Osteoblast (primary cell): ENCODE measurements around the gene CCDC30. TPM values are rescaled to one million over a fixed set of nuclear protein-coding genes. Genes with fewer than 3 reads are reported as not detected.

Source experiments
- DNase-seq: peaks from one replicate; pipeline ENCODE4 v3.0.0; 2011; ENCODE audit warnings: low spot score, mixed read lengths; ENCODE audit not compliant: insufficient read length; ENCODE audit errors: missing footprints
- H2AFZ ChIP-seq: 2 replicates; pipeline ENCODE4 v1.6.0; 2011; ENCODE audit warnings: mild to moderate bottlenecking, low read length
- H3K27ac ChIP-seq: 2 replicates; pipeline ENCODE4 v1.5.1; 2011; ENCODE audit warnings: mild to moderate bottlenecking, low read depth, low read length, moderate library complexity
- H3K27me3 ChIP-seq: 2 replicates; pipeline ENCODE4 v1.6.0; 2012; ENCODE audit warnings: mild to moderate bottlenecking, control low read depth, inconsistent platforms, low read length, moderate library complexity; ENCODE audit not compliant: insufficient read depth
- H3K36me3 ChIP-seq: 2 replicates; pipeline ENCODE4 v1.5.1; 2011; ENCODE audit warnings: mild to moderate bottlenecking, low read length, control low read depth, moderate library complexity; ENCODE audit not compliant: insufficient read depth
- H3K4me1 ChIP-seq: 2 replicates; pipeline ENCODE4 v1.5.1; 2011; ENCODE audit warnings: mild to moderate bottlenecking, low read length, control low read depth, moderate library complexity; ENCODE audit not compliant: insufficient read depth
- H3K4me2 ChIP-seq: 2 replicates; pipeline ENCODE4 v1.6.0; 2011; ENCODE audit warnings: mild to moderate bottlenecking, low read length; ENCODE audit not compliant: insufficient read depth
- H3K4me3 ChIP-seq: fragments of 200-600 bp; sonication (generic); 3 replicates; pipeline ENCODE4 v1.5.1; 2012; ENCODE audit warnings: mild to moderate bottlenecking, low read length, inconsistent platforms; ENCODE audit not compliant: insufficient read depth
- H3K79me2 ChIP-seq: 2 replicates; pipeline ENCODE4 v1.6.0; 2012; ENCODE audit warnings: mild to moderate bottlenecking, low read length, control low read depth, inconsistent platforms; ENCODE audit not compliant: insufficient read depth
- H3K9me3 ChIP-seq: 2 replicates; pipeline ENCODE4 v1.5.1; 2011; ENCODE audit warnings: low read depth, low read length, control low read depth
- H4K20me1 ChIP-seq: 2 replicates; pipeline ENCODE4 v1.6.0; 2012; ENCODE audit warnings: mild to moderate bottlenecking, low read length, control low read depth; ENCODE audit not compliant: insufficient read depth
- total RNA-seq: library from RNA; depleted of rRNA; stranded (reverse); fragments of >200 nt; gene quantifications from 2 replicates; pipeline ENCODE4 v1.2.3, GENCODE V29; 2012
- TF ChIP-seq, protein P1 (sequence below): IDR thresholded peaks from 2 replicates; pipeline ENCODE4 v1.5.1; 2011; ENCODE audit warnings: mild to moderate bottlenecking, low read depth, low read length, moderate library complexity; ENCODE audit errors: extremely low read depth

The CCDC30 gene
- total RNA-seq, 1 donor: 4.0 TPM

GRCh38 chr1:42552636-42553035 lies 89.5 kb downstream of the CCDC30 start:
- H2AFZ ChIP-seq: no peak overlapping the region
- no peak overlapping the region for H3K27ac ChIP-seq
- H3K36me3 ChIP-seq: no peaks in the 10 kb centered on the region
- TF ChIP-seq, protein P1, sequence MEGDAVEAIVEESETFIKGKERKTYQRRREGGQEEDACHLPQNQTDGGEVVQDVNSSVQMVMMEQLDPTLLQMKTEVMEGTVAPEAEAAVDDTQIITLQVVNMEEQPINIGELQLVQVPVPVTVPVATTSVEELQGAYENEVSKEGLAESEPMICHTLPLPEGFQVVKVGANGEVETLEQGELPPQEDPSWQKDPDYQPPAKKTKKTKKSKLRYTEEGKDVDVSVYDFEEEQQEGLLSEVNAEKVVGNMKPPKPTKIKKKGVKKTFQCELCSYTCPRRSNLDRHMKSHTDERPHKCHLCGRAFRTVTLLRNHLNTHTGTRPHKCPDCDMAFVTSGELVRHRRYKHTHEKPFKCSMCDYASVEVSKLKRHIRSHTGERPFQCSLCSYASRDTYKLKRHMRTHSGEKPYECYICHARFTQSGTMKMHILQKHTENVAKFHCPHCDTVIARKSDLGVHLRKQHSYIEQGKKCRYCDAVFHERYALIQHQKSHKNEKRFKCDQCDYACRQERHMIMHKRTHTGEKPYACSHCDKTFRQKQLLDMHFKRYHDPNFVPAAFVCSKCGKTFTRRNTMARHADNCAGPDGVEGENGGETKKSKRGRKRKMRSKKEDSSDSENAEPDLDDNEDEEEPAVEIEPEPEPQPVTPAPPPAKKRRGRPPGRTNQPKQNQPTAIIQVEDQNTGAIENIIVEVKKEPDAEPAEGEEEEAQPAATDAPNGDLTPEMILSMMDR: no peak
- H3K27me3 ChIP-seq: no peaks in the 10 kb centered on the region
- no peaks in the 10 kb centered on the region for H3K79me2 ChIP-seq
- no peak overlapping the region for H3K4me2 ChIP-seq
- no peaks in the 10 kb centered on the region for H3K9me3 ChIP-seq
- no peaks in the 10 kb centered on the region for H3K4me1 ChIP-seq
- no peaks in the 10 kb centered on the region for H4K20me1 ChIP-seq
- no peak for DNase-seq
- H3K4me3 ChIP-seq: no peak overlapping the region

DNA sequence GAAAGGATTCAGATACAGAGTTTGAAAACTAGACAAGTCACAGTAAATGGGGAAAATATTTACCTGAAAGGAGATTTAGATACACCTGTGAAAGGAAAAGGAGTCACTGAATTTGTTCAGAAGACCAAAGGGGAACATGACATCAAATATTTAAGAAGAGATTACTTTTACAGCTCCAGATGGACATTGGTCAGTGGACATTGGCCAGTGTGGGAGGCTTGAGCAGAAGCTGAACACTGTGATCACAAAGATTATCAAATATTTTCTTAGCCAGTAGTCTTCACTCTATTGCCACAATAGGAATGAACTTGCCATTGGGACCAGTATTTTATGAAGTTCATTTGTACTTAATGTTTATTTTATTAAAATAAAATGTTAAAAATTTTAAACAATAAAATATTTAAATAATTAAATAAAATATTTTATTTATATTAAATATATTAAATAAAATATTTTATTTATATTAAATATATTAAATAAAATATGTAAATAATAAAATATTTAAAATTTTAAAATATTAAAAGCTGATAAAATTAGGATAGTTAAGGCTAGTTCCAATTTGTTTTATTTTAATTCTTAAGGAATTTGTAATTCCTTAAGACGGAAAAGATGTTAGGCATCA lies 94.3 kb downstream of the CCDC30 start:
- Histone ChIP-seq H3K79me2 (no peaks in the 10 kb centered on the region), H3K27ac (no peak overlapping the region), H3K4me2 (no peak overlapping the region), H3K36me3 (no peaks in the 10 kb centered on the region), H3K4me1 (no peaks in the 10 kb centered on the region), H3K4me3 (no peak overlapping the region), H2AFZ (no peak overlapping the region), H3K27me3 (no peaks in the 10 kb centered on the region), H3K9me3 (no peaks in the 10 kb centered on the region), H4K20me1 (no peaks in the 10 kb centered on the region)
- TF ChIP-seq, protein P1: no peak
- no peak for DNase-seq

DNA sequence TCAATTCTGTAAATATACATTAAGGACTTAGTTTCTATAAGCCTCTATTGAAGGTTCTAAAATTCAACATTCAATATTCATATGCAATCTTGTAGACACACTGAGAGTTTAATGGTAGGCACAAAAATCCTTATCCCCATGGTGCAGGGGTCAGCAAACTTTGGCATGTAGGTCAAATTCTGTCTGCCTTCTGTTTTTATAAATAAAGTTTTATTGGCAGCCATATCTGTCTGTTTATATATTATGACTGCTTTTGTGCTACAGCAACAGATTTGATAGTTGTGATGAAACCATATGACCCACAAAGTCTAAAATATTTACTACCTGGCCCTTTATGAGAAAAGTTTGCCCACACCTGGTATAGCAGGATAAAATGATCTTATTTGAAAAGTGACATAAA lies 104.0 kb downstream of the CCDC30 start:
- TF ChIP-seq, protein P1: no peak

DNA sequence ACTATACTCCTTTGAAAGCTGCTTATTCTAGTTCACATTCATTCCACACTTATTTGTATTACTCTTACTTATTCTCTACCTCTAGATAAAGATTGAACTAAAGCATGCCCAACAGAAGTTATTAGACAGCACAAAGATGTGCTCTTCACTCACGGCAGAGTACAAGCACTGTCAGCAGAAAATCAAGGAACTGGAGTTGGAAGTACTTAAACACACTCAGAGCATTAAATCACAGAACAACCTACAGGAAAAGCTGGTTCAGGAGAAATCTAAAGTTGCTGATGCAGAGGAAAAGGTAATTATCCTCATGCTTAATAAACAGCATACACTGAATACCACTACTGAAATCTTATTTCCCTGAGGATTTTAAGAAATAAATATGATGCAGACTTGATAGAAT lies 113.8 kb downstream of the CCDC30 start:
- no peaks in the 10 kb centered on the region for H4K20me1 ChIP-seq
- no peak overlapping the region for H3K27ac ChIP-seq
- H3K4me3 ChIP-seq: no peak overlapping the region
- TF ChIP-seq, protein P1: no peak
- H3K27me3 ChIP-seq: no peaks in the 10 kb centered on the region
- H2AFZ ChIP-seq: no peak overlapping the region
- H3K4me1 ChIP-seq: no peaks in the 10 kb centered on the region
- H3K36me3 ChIP-seq: no peaks in the 10 kb centered on the region
- no peaks in the 10 kb centered on the region for H3K9me3 ChIP-seq
- no peak for DNase-seq
- H3K79me2 ChIP-seq: no peaks in the 10 kb centered on the region
- H3K4me2 ChIP-seq: no peak overlapping the region

More for the DNA sequence above, 104.0 kb downstream of the CCDC30 start:
- no peak overlapping the region for H3K4me3 ChIP-seq
- no peak overlapping the region for H2AFZ ChIP-seq
- H3K4me2 ChIP-seq: no peak overlapping the region
- no peaks in the 10 kb centered on the region for H3K4me1 ChIP-seq
- no peaks in the 10 kb centered on the region for H4K20me1 ChIP-seq
- no peak overlapping the region for H3K27ac ChIP-seq
- no peak for DNase-seq
- H3K36me3 ChIP-seq: no peaks in the 10 kb centered on the region
- no peaks in the 10 kb centered on the region for H3K9me3 ChIP-seq
- H3K79me2 ChIP-seq: no peaks in the 10 kb centered on the region
- no peaks in the 10 kb centered on the region for H3K27me3 ChIP-seq
